Measurements from ENCODE around the gene NEMP2.

- no peak for TF ChIP-seq CTCF (IDR thresholded peaks at IDR 0.05)
- no peak for TF ChIP-seq POLR2A (IDR thresholded peaks at IDR 0.05)
These were observed 37.1 kb downstream of the NEMP2 start for GRCh38 chr2:190497428-190497827.

Data from adrenal gland (tissue), 5 donors.